GM12865 (cell line): ENCODE results near the gene NR4A3.

Source experiments
- DNase-seq: peaks from one replicate; pipeline ENCODE4 v3.0.0; 2010; ENCODE audit warnings: low read depth
- H3K4me3 ChIP-seq: 2 replicates; pipeline ENCODE4 v1.5.1; 2011; ENCODE audit warnings: mild to moderate bottlenecking, low read depth, low read length, control low read depth
- TF ChIP-seq, protein P1 (sequence below): IDR thresholded peaks from 2 replicates; pipeline ENCODE4 v1.5.1; 2011; ENCODE audit warnings: low read length, control low read depth, low read depth, inconsistent platforms; ENCODE audit not compliant: insufficient read depth; ENCODE audit errors: missing control alignments

NR4A3 gene

DNA sequence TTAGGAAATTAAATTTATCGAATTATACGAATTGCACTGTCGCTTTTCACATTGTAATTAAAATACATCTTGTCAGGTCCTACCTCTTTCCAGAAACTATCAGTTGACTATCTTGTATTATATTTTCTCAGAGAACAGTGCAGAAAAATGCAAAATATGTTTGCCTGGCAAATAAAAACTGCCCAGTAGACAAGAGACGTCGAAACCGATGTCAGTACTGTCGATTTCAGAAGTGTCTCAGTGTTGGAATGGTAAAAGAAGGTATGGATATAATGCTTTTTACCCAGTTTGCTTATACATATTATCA, 10.8 kb downstream of the NR4A3 start:
- H3K4me3 ChIP-seq = no peak overlapping the region
- TF ChIP-seq, protein P1, sequence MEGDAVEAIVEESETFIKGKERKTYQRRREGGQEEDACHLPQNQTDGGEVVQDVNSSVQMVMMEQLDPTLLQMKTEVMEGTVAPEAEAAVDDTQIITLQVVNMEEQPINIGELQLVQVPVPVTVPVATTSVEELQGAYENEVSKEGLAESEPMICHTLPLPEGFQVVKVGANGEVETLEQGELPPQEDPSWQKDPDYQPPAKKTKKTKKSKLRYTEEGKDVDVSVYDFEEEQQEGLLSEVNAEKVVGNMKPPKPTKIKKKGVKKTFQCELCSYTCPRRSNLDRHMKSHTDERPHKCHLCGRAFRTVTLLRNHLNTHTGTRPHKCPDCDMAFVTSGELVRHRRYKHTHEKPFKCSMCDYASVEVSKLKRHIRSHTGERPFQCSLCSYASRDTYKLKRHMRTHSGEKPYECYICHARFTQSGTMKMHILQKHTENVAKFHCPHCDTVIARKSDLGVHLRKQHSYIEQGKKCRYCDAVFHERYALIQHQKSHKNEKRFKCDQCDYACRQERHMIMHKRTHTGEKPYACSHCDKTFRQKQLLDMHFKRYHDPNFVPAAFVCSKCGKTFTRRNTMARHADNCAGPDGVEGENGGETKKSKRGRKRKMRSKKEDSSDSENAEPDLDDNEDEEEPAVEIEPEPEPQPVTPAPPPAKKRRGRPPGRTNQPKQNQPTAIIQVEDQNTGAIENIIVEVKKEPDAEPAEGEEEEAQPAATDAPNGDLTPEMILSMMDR = no peak
- no peak for DNase-seq

DNA sequence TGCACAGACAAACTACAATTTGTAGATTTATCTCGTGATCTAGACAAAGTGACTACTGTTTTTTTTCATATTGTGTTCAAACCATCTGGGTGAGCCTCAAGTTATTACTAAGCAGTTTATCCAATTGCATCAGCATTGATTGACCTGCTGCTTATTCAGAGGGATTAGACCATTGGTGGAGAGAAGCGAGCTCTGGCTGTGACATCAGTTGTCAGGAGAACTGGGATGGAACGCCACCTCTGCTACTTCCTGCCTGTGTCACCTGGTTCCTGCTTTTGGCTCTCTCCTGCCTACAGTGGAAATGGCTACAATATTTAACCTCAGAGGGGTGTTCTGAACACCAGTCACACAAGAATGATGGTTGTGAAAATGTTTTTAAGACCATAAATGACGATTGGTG, 12.1 kb downstream of the NR4A3 start:
- DNase-seq = peak; percentile 51
- H3K4me3 ChIP-seq = no peak overlapping the region
- TF ChIP-seq, protein P1 = no peak

DNA sequence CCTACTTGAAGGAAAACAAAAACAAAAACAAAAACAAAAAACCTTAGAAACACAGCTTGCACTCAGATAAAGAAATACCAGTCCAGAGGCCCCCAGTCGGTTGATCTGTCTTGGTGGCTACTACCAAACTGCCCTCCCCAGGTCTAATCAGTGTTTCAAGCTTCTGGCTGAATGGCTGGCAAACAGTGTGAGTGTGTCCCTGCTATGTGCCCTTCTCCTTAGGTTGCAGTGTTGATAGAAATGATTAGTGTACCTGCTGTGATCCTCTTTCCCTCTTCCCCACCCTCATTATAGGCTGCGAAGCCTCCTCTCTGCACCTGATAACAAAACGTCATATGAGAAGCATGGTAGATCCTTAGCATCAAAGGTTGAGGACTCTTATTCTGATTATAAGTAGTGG, 12.8 kb downstream of the NR4A3 start:
- TF ChIP-seq, protein P1 = no peak
- no peak for DNase-seq
- no peak overlapping the region for H3K4me3 ChIP-seq

DNA sequence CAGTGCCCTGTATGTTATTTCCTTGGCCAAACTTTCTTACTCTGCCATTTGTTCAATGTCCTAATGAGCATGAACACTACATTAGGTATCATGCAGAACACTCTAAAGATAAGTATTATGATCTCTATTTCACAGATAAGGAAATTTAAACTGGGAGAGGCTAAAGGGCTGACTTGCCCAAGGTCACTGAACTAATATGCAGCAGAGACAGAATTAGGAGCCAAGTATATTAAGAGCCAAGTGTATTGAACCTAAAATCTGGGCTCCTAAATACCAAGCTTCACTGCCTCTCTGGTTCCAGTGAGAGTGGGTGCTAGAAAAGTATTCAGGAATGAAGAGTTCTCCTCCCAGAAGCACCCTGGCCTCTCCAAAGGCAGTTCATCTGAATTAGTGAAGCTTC, 13.5 kb downstream of the NR4A3 start:
- TF ChIP-seq, protein P1 = no peak
- no peak for DNase-seq
- no peak overlapping the region for H3K4me3 ChIP-seq

DNA sequence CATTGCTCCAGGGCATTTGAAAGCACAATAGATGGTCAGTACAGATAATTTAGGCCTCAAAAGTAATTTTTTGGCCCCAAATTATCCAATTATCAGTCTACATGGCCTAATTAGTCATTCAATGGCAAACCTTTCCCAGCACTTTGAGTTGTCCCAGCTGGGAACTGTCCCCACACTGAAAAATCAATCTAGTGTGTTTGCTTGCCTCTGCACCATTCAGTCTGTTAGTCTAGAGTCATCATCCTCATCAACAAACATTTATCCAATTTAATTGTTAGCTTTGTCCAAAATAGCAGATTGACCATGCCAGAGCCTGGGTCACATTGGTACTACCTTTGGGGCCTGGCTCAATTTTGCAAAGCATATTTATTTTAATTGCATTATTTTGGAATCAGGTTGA, 13.9 kb downstream of the NR4A3 start:
- H3K4me3 ChIP-seq = no peak overlapping the region
- DNase-seq = no peak
- TF ChIP-seq, protein P1 = no peak

DNA sequence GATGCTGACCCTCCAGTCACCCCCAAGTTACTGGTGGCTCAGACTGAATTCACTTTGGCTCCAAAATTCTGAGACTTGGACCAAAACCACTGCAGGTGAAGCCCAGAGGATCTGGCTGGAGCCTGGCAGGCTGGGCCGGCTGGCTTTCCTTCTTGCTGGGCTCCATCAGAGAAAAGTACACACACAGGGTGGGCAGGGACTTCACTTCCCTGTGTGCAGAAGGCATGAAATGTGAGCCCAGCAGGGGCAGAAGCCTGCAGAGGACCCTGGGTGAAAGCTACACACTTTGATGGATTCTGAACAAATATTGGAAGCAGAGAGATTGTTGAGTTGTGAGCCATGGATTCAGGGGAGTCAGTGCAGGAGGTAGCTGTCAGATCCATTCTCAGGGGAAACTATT, 18.4 kb downstream of the NR4A3 start:
- DNase-seq = no peak
- H3K4me3 ChIP-seq = no peak overlapping the region
- TF ChIP-seq, protein P1 = no peak

DNA sequence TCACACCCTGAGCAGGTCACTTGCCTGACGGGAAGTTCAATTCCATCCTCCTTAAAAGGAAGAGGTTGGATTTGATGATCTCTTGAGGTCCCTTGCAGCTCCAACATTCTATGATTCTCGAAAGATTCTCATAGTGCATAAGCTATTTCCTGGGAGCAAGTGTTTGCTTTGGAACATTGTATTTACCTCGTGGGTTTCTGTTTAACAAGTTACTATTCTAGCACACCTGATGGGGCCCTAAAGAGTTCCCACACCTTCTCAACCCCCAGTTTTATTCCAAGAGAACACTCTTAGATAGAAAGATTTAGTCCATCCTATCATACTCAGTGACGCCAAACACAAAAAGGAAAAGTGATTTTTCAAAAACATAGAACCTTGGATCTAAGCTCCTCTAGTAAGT, 23.4 kb downstream of the NR4A3 start:
- TF ChIP-seq, protein P1 = no peak
- DNase-seq = no peak
- no peak overlapping the region for H3K4me3 ChIP-seq
